Kidney (tissue), 14 donors: Measurements from ENCODE around the gene HSF2BP. TPM values are rescaled to one million over a fixed set of nuclear protein-coding genes. Genes with fewer than 3 reads are reported as not detected.
"Not testable (repeated sequence)": the region's sequence is repeated elsewhere in the genome, so short reads cannot be mapped to it uniquely, and the experiment has no call there.

Source experiments
- DNase-seq, 5 donors: peaks; one replicate each; pipeline ENCODE4 v3.0.0-alpha.2; 2013 to 2020
- FAIRE-seq: peaks from 2 replicates; lab custom pipeline; 2012; peaks lifted over from hg19 to GRCh38; lab: Jason Lieb, UNC
- H3K27ac ChIP-seq, 2 donors: one replicate each; pipeline ENCODE4 v1.7.0; 2013; ENCODE audit warnings: low read depth in 2 of 2, low read length in 2 of 2, inconsistent platforms in 1 of 2
- H3K27me3 ChIP-seq: one replicate; pipeline ENCODE4 v1.7.1; 2013; ENCODE audit warnings: low read length, inconsistent platforms; ENCODE audit not compliant: control insufficient read depth, insufficient read depth
- H3K36me3 ChIP-seq, 3 donors: one replicate each; pipeline versions ENCODE4 v1.7.0 to v1.7.1; 2013; ENCODE audit warnings: low read length in 3 of 3, control low read depth in 1 of 3, inconsistent platforms in 1 of 3; ENCODE audit not compliant: insufficient read depth in 3 of 3, control insufficient read depth in 2 of 3
- H3K4me1 ChIP-seq, 3 donors: one replicate each; pipeline versions ENCODE4 v1.7.0 to v1.7.1; 2013; ENCODE audit warnings: low read length in 3 of 3, inconsistent platforms in 1 of 3, low read depth in 1 of 3; ENCODE audit not compliant: control insufficient read depth in 2 of 3, insufficient read depth in 2 of 3
- H3K4me3 ChIP-seq, 3 donors: one replicate each; pipeline versions ENCODE4 v1.7.0 to v1.8.1; 2013; ENCODE audit warnings: low read length in 3 of 3, control low read depth in 1 of 3, inconsistent platforms in 1 of 3
- H3K9ac ChIP-seq, 3 donors: one replicate each; pipeline versions ENCODE4 v1.7.0 to v1.7.1; 2013; ENCODE audit warnings: low read length in 3 of 3, control low read depth in 1 of 3, inconsistent platforms in 1 of 3
- H3K9me3 ChIP-seq, 3 donors: one replicate each; pipeline versions ENCODE4 v1.7.0 to v1.7.1; 2013; ENCODE audit warnings: low read length in 3 of 3, control low read depth in 1 of 3, inconsistent platforms in 1 of 3; ENCODE audit not compliant: control insufficient read depth in 2 of 3, insufficient read depth in 1 of 3
- intact Hi-C: fragments of 100-400 bp; cut with DNase I; formaldehyde crosslinking; loops from one replicate; pipeline ENCODE4 v1.11.1; 2022
- polyA plus RNA-seq: library from polyadenylated mRNA; stranded (reverse); fragments of 350-450 nt; fragmentation: Illumina TruSeq; extraction: RNeasy Lipid Tissue Mini Kit (QIAGEN cat#74804); gene quantifications from one replicate; pipeline ENCODE4 v1.2.3, GENCODE V29; 2014; ENCODE audit warnings: low read depth, low replicate concordance; ENCODE audit not compliant: insufficient read depth
- total RNA-seq: library from RNA; stranded (reverse); fragmentation: NEBNext Ultra II Directional; extraction: Animal tissue kit (Norgen Biotek cat#: 25700); gene quantifications from one replicate; pipeline ENCODE4 v1.2.1, GENCODE V29; 2021
- TF ChIP-seq, protein P1 (sequence below): IDR thresholded peaks from 3 replicates; pipeline ENCODE4 v1.5.1; 2012; ENCODE audit warnings: mild to moderate bottlenecking, moderate library complexity, borderline replicate concordance; ENCODE audit not compliant: insufficient read depth; ENCODE audit errors: extremely low read depth
- donor health status: control.
- donor health status: control.
- donor health status: control.
- donor health status: control.
- donor health status: control.
- donor health status: DM: yes; HTN: yes; CAD: no.
- donor health status: Normal renal cell carcinoma (clear cell type).

HSF2BP gene
- total and polyA plus RNA-seq, 2 donors from 2014 or later, result 0.19 to 0.60 TPM

DNA sequence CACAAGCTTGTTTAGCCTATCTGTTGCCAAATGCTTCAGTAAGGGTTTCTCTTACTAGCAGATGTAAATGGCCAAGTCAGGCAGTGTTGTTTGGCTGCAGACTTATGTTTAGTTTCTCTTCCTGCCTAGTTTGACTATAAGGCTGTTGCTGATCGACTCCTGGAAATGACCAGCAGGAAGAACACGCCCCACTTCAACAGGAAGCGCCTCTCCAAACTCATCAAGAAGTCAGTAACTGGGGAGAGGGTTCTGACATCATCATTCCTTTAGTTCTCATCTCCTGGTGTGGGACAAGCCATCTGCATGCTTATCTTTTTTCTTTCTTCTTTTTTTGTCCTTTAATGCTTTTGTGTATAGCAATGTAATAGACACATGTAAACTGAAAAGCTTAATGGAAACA is 25.1 kb upstream of the HSF2BP start:
- FAIRE-seq (no peak), DNase-seq (no peak)
- Histone ChIP-seq H3K27me3 (no peaks in the 10 kb centered on the region), H3K4me3 (no peak overlapping the region), H3K9ac (no peak overlapping the region), H3K4me1 (no peaks in the 10 kb centered on the region), H3K36me3 (peaks cover 5 to 52% (median 33%) of the 10 kb centered on the region in 3 donors), H3K27ac (no peak overlapping the region), H3K9me3 (no peaks in the 10 kb centered on the region)
- intact Hi-C loops, result no loop called here
- TF ChIP-seq, protein P1, sequence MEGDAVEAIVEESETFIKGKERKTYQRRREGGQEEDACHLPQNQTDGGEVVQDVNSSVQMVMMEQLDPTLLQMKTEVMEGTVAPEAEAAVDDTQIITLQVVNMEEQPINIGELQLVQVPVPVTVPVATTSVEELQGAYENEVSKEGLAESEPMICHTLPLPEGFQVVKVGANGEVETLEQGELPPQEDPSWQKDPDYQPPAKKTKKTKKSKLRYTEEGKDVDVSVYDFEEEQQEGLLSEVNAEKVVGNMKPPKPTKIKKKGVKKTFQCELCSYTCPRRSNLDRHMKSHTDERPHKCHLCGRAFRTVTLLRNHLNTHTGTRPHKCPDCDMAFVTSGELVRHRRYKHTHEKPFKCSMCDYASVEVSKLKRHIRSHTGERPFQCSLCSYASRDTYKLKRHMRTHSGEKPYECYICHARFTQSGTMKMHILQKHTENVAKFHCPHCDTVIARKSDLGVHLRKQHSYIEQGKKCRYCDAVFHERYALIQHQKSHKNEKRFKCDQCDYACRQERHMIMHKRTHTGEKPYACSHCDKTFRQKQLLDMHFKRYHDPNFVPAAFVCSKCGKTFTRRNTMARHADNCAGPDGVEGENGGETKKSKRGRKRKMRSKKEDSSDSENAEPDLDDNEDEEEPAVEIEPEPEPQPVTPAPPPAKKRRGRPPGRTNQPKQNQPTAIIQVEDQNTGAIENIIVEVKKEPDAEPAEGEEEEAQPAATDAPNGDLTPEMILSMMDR, result no peak

GRCh38 chr21:43681650-43682049 is 22.4 kb upstream of the HSF2BP start:
- DNase-seq (no peak), FAIRE-seq (no peak)
- Histone ChIP-seq H3K4me1 (no peaks in the 10 kb centered on the region), H3K27ac (no peak overlapping the region), H3K9ac (no peak overlapping the region), H3K36me3 (peaks cover 5 to 34% (median 30%) of the 10 kb centered on the region in 3 donors), H3K9me3 (no peaks in the 10 kb centered on the region), H3K4me3 (no peak overlapping the region), H3K27me3 (no peaks in the 10 kb centered on the region)
- TF ChIP-seq, protein P1, result no peak
- intact Hi-C loops, result no loop called here

GRCh38 chr21:43680421-43680820 is 21.1 kb upstream of the HSF2BP start:
- H3K27me3 ChIP-seq, H3K4me1 ChIP-seq, DNase-seq, H3K9ac ChIP-seq, intact Hi-C loops, FAIRE-seq, H3K4me3 ChIP-seq, H3K27ac ChIP-seq, H3K9me3 ChIP-seq: not testable (repeated sequence)
- H3K36me3 ChIP-seq, result peaks cover 7 to 31% (median 28%) of the 10 kb centered on the region in 3 donors

DNA sequence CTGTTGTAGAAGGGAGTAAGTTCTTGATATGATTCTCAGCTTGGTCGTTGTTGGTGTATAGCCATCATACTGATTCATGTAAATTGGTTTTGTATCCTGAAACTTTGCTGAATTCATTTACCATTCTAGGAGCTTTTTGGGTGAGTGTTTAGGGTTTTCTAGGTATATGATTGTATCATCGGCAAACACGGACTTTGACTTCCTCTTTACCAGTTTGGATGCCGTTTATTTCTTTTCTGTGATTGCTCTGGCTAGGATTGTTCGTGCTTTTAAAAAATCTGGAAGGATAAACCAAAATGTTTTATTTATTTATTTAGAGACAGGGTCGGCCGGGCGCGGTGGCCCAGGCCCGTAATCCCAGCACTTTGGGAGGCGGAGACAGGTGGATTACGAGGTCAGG is 20.7 kb upstream of the HSF2BP start:
- intact Hi-C loops, result no loop called here
- peaks cover 7 to 31% (median 26%) of the 10 kb centered on the region in 3 donors for H3K36me3 ChIP-seq
- no peaks in the 10 kb centered on the region for H3K4me1 ChIP-seq
- FAIRE-seq, result no peak
- no peak overlapping the region for H3K9ac ChIP-seq
- H3K27me3 ChIP-seq, result no peaks in the 10 kb centered on the region
- H3K4me3 ChIP-seq, result no peak overlapping the region
- no peak for DNase-seq
- no peak overlapping the region for H3K27ac ChIP-seq
- TF ChIP-seq, protein P1, result no peak
- H3K9me3 ChIP-seq, result no peaks in the 10 kb centered on the region
